ENCODE data around the gene ITPK1.

GRCh38 chr14:92990456-92991430 lies 125.0 kb downstream of the ITPK1 start:
- TF ChIP-seq POLR2A (IDR thresholded peaks at IDR 0.05) (no peak), CTCF (IDR thresholded peaks at IDR 0.05) (no peak)

Data from breast epithelium (tissue), 3 donors.